ENCODE results near the gene SMYD3. TPM values are rescaled to one million over a fixed set of nuclear protein-coding genes. Genes with fewer than 3 reads are reported as not detected.
A peak's percentile ranks its signal among the peaks of the same experiment; 100 is the strongest.

The SMYD3 gene
- total and polyA plus RNA-seq, 9 of the 15 experiments (the other 6 are each of a cell fraction or from before 2014, with no cell fraction given), result 128 to 440 (median 197) TPM

- TF ChIP-seq ZBTB43 (CRISPR knock-in tag; IDR thresholded peaks at IDR 0.05), result no peak
- no peak for TF ChIP-seq MBD1 (CRISPR knock-in tag; IDR thresholded peaks at IDR 0.05)
- no peak for TF ChIP-seq CHD1 (IDR thresholded peaks at IDR 0.05; ENCODE audit: low read length)
- no peak for TF ChIP-seq SMAD1 (IDR thresholded peaks at IDR 0.05; ENCODE audit: low read depth, low read length, partially characterized antibody)
- TF ChIP-seq ZFPM2 (CRISPR knock-in tag; IDR thresholded peaks at IDR 0.05), result no peak
- peak; percentile 59 for TF ChIP-seq NCOA1 (IDR thresholded peaks at IDR 0.05; ENCODE audit: low read depth)
- no peak for TF ChIP-seq NFIX (CRISPR knock-in tag; IDR thresholded peaks at IDR 0.05; ENCODE audit: low read depth)
- TF ChIP-seq TCF7 (IDR thresholded peaks at IDR 0.05; ENCODE audit: borderline replicate concordance), result no peak
- TF ChIP-seq ZNF347 (CRISPR knock-in tag; IDR thresholded peaks at IDR 0.05; ENCODE audit: low read depth), result no peak
- TF ChIP-seq ARNT (IDR thresholded peaks at IDR 0.05), result peak in 1 of 2 experiments; percentile 57; a peak in 1 of 4 replicates
- TF ChIP-seq ZNF232 (CRISPR knock-in tag; IDR thresholded peaks at IDR 0.05), result no peak
- TF ChIP-seq NR3C1 (CRISPR knock-in tag; IDR thresholded peaks at IDR 0.05), result no peak
- TF ChIP-seq PYGO2 (tag; IDR thresholded peaks at IDR 0.05), result no peak
- TF ChIP-seq TBP (optimal IDR thresholded peaks at IDR 0.05; ENCODE audit: low read depth, low read length), result no peak
- TF ChIP-seq ZNF354B (CRISPR knock-in tag; IDR thresholded peaks at IDR 0.05), result no peak
- TF ChIP-seq TRIM28 (IDR thresholded peaks at IDR 0.05), result no peak
- no peak for TF ChIP-seq ZNF780A (CRISPR knock-in tag; IDR thresholded peaks at IDR 0.05)
- TF ChIP-seq CREB3 (tag; conservative IDR thresholded peaks at IDR 0.05; ENCODE audit: low read depth), result peak; percentile 73; the same call in 1 of the 2 replicates
- no peak for TF ChIP-seq THRA (IDR thresholded peaks at IDR 0.05)
- TF ChIP-seq L3MBTL2 (IDR thresholded peaks at IDR 0.05), result peak; percentile 30; the same call in 1 of the 2 replicates
- TF ChIP-seq MAFF (IDR thresholded peaks at IDR 0.05; ENCODE audit: low read length), result peak; percentile 4; the same call in 1 of the 2 replicates
- peak; percentile 88 for TF ChIP-seq PRDM10 (IDR thresholded peaks at IDR 0.05; ENCODE audit: partially characterized antibody)
Observed at GRCh38 chr1:246113555-246114095, 393.5 kb downstream of the SMYD3 start (continued).

Data from K562 (cell line).